Measurements from ENCODE around the gene SPRR2F. TPM values are rescaled to one million over a fixed set of nuclear protein-coding genes. Genes with fewer than 3 reads are reported as not detected.

Gene SPRR2F
- total and polyA plus RNA-seq, 10 of the 15 experiments (the other 5 are each of a cell fraction or from before 2014, with no cell fraction given) = 0.18 to 0.27 TPM; not detected in 8

GRCh38 chr1:153122831-153123421 is 9.6 kb upstream of the SPRR2F start (continued):
- TF ChIP-seq, protein P1, sequence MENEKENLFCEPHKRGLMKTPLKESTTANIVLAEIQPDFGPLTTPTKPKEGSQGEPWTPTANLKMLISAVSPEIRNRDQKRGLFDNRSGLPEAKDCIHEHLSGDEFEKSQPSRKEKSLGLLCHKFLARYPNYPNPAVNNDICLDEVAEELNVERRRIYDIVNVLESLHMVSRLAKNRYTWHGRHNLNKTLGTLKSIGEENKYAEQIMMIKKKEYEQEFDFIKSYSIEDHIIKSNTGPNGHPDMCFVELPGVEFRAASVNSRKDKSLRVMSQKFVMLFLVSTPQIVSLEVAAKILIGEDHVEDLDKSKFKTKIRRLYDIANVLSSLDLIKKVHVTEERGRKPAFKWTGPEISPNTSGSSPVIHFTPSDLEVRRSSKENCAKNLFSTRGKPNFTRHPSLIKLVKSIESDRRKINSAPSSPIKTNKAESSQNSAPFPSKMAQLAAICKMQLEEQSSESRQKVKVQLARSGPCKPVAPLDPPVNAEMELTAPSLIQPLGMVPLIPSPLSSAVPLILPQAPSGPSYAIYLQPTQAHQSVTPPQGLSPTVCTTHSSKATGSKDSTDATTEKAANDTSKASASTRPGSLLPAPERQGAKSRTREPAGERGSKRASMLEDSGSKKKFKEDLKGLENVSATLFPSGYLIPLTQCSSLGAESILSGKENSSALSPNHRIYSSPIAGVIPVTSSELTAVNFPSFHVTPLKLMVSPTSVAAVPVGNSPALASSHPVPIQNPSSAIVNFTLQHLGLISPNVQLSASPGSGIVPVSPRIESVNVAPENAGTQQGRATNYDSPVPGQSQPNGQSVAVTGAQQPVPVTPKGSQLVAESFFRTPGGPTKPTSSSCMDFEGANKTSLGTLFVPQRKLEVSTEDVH (IDR thresholded peaks at IDR 0.05; ENCODE audit: low read depth, partially characterized antibody) = no peak
- TF ChIP-seq USF1 (IDR thresholded peaks at IDR 0.05; ENCODE audit: borderline replicate concordance, extremely low read length, insufficient read depth, low read depth, low read length) (no peak), KAT2A (conservative IDR thresholded peaks at IDR 0.05; ENCODE audit: control insufficient read depth, low read depth, low read length) (no peak), ATF2 (IDR thresholded peaks at IDR 0.05; ENCODE audit: low read length) (peak; percentile 61), MTA2 (IDR thresholded peaks at IDR 0.05; ENCODE audit: low read depth) (peak; percentile 17; the same call in 1 of the 2 replicates), IRF3 (IDR thresholded peaks at IDR 0.05) (no peak), BHLHE40 (IDR thresholded peaks at IDR 0.05; ENCODE audit: borderline replicate concordance in 1 of 2, low read depth in 2 of 2, low read length in 1 of 2) (peak in 1 of 2 experiments; percentile 29; a peak in 1 of 4 replicates), CHD2 (IDR thresholded peaks at IDR 0.05; ENCODE audit: borderline replicate concordance, low read depth, low read length) (no peak), SUZ12 (IDR thresholded peaks at IDR 0.05; ENCODE audit: unreplicated experiment) (no peak), HDAC6 (IDR thresholded peaks at IDR 0.05; ENCODE audit: unreplicated experiment) (no peak), NFYA (IDR thresholded peaks at IDR 0.05; ENCODE audit: borderline replicate concordance, low read depth, low read length) (no peak), KDM1A (IDR thresholded peaks at IDR 0.05; ENCODE audit: borderline replicate concordance) (no peak), ZNF274 (IDR thresholded peaks at IDR 0.05; ENCODE audit: insufficient read depth, insufficient read length) (no peak), RFX5 (IDR thresholded peaks at IDR 0.05; ENCODE audit: low read depth, low read length) (no peak), CBFB (IDR thresholded peaks at IDR 0.05; ENCODE audit: low read depth) (peak; percentile 50; the same call in 1 of the 2 replicates), POU2F2 (IDR thresholded peaks at IDR 0.05; ENCODE audit: borderline replicate concordance, low read depth, low read length) (no peak), SMAD1 (IDR thresholded peaks at IDR 0.05; ENCODE audit: low read depth, partially characterized antibody) (no peak)
- TF ChIP-seq, protein P2, sequence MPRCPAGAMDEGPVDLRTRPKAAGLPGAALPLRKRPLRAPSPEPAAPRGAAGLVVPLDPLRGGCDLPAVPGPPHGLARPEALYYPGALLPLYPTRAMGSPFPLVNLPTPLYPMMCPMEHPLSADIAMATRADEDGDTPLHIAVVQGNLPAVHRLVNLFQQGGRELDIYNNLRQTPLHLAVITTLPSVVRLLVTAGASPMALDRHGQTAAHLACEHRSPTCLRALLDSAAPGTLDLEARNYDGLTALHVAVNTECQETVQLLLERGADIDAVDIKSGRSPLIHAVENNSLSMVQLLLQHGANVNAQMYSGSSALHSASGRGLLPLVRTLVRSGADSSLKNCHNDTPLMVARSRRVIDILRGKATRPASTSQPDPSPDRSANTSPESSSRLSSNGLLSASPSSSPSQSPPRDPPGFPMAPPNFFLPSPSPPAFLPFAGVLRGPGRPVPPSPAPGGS (IDR thresholded peaks at IDR 0.05; ENCODE audit: borderline replicate concordance, insufficient read depth, low read depth, low read length, poor library complexity, severe bottlenecking) = peak; percentile 88
- TF ChIP-seq, protein P3, sequence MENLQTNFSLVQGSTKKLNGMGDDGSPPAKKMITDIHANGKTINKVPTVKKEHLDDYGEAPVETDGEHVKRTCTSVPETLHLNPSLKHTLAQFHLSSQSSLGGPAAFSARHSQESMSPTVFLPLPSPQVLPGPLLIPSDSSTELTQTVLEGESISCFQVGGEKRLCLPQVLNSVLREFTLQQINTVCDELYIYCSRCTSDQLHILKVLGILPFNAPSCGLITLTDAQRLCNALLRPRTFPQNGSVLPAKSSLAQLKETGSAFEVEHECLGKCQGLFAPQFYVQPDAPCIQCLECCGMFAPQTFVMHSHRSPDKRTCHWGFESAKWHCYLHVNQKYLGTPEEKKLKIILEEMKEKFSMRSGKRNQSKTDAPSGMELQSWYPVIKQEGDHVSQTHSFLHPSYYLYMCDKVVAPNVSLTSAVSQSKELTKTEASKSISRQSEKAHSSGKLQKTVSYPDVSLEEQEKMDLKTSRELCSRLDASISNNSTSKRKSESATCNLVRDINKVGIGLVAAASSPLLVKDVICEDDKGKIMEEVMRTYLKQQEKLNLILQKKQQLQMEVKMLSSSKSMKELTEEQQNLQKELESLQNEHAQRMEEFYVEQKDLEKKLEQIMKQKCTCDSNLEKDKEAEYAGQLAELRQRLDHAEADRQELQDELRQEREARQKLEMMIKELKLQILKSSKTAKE (IDR thresholded peaks at IDR 0.05; ENCODE audit: low read depth, poor library complexity, severe bottlenecking) = no peak

All from GM12878 (cell line).